D721Med (cell line): ENCODE results near the gene EXOC3L2.

Source experiments
- DNase-seq: peaks from one replicate; pipeline ENCODE4 v3.0.0; 2011; ENCODE audit warnings: low spot score; ENCODE audit not compliant: insufficient read length
- FAIRE-seq: peaks from 2 replicates; lab custom pipeline; 2011; peaks lifted over from hg19 to GRCh38; lab: Jason Lieb, UNC
- CTCF ChIP-seq: IDR thresholded peaks from 2 replicates; pipeline ENCODE4 v1.5.1; 2012; ENCODE audit warnings: mild to moderate bottlenecking, control low read depth; ENCODE audit not compliant: insufficient read depth; ENCODE audit errors: missing control alignments

Gene EXOC3L2

GRCh38 chr19:45250832-45251451 lies 5.7 kb upstream of the EXOC3L2 start, which contains the start of gene MARK4:
TSS of gene MARK4 (plus strand) at chr19:45251271. CDS start at chr19:45251589, 318 bp downstream.
- TF ChIP-seq CTCF = no peak
- FAIRE-seq = no peak
- DNase-seq = peak; percentile 94

GRCh38 chr19:45250216-45250831 lies 5.1 kb upstream of the EXOC3L2 start:
- TF ChIP-seq CTCF = no peak
- no peak for FAIRE-seq
- DNase-seq = no peak

- FAIRE-seq (no peak), DNase-seq (no peak)
- no peak for TF ChIP-seq CTCF
Measured at GRCh38 chr19:45249261-45250033, 4.2 kb upstream of the EXOC3L2 start.

- TF ChIP-seq CTCF = no peak
- DNase-seq = no peak
- FAIRE-seq = no peak
Measured at GRCh38 chr19:45247136-45247535, 1.9 kb upstream of the EXOC3L2 start.

- no peak for TF ChIP-seq CTCF
- DNase-seq = peak; percentile 10
- no peak for FAIRE-seq
Measured at GRCh38 chr19:45245826-45246225, 619 bp upstream of the EXOC3L2 start.

GRCh38 chr19:45244133-45244794 lies 943 bp downstream of the EXOC3L2 start:
- DNase-seq (no peak), FAIRE-seq (no peak)
- no peak for TF ChIP-seq CTCF
